ENCODE results near the gene DGLUCY.

GRCh38 chr14:91153360-91153759 is 39.5 kb downstream of the DGLUCY start:
- TF ChIP-seq POLR2A (IDR thresholded peaks at IDR 0.05), result no peak
- no peak for TF ChIP-seq CTCF (IDR thresholded peaks at IDR 0.05)
- no peak for TF ChIP-seq POLR2AphosphoS5 (IDR thresholded peaks at IDR 0.05)

Data from prostate gland (tissue), 2 donors.